Stimulated activated CD4-positive, alpha-beta T cell treated with anti-CD3 and anti-CD28 coated beads, Interleukin-4, amount 100 ng/mL, for 4 hours (primary cell): Measurements from ENCODE around the gene SLAMF8.

Experiments
- DNase-seq, 2 experiments: peaks; one replicate each; pipeline ENCODE4 v3.0.0-alpha.2; 2020

The SLAMF8 gene

DNA sequence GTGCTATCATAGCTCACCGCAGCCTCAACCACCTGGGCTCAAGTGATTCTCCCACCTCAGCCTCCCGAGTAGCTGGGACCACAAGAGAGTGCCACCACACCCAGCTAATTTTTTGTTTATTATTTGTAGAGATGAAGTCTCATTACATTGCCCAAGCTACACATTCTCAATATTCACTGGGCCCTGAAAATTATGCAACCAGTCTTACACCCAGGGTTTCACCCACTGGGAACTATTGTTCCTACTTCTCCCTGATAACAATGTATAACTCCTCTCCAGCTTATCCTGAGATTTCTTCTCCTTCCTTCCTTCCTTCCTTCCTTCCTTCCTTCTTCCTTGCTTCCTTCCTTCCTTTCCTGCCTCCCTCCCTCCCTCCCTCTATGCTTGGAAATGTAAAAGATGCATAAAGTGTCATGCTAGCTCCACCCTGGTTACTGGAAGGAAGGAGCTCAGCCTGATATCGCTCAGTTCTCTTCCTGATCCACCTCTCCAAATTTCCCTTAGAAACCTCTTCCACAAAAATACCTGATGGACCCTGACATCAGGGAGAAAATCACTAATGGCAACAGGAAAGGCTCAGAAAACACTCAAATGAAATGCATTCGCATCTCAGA, 47.0 kb downstream of the SLAMF8 start:
- no peak for DNase-seq

DNA sequence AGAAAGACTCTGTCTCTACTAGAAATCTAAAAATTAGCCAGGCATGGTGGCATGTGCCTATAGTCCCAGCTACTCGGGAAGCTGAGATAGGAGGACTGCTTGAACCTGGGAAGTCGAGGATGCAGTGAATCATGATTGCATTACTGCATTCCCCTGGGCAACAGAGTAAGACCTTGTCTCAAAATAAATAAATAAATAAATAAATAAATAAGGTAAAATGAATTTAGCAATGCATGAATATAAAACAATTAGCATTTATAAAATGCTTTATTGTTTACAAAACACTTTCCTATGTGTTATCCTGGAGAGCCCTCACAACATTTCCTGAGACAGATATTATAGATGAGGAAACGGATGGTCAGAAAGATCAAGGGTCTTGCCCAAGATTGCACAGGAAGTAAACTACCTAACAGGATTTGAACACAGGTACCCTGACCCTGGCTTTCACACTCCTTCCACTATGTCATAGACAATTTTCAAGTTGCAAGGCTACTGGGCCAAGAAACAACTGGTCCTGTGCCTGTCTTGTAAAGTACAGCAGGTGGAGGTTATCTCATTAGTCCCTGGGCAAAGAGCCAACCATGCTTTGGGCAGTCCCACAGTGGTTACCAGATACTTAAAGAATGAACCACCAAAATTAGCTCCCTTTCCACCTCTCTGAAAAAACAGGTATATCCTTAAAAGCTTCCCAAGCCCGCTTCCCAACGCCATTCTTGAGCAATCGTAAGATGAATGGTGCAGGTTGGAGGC, 51.2 kb downstream of the SLAMF8 start:
- DNase-seq: no peak

DNA sequence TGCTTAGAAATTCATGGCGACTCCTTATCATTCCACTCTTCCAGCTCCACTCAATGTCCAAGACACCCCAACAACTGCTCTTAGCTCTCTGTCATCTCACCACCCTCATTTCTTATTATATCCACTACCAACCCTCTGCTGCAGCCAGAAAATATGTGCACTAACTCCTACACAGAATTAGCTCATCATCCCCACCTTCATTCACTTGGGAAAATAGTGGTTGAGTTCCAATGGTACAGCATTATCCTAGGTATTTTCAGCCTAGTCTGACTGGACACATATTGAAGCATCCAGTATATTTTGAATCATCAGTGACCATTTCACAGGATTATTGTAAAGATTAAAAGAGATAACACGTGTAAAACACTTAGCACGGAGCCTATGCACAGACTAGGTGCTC, 52.5 kb downstream of the SLAMF8 start:
- no peak for DNase-seq

DNA sequence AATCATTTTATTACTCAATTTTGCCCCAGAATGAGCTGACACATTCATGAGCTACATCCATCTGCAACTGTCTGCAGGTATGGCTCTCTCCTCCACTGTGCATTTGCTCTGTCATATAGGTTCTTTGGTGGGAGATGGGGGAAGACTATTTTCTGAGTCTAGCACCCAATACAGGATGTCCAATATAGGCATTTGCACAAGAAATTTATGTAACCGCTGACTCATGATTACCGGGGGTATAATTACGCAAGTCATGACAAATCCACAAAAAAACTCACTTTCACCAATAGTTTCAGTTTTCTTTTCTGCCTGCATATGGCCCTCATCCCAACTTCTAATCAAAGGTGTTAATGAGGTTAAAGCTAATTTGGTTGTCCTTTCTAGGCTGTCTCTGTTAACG, 53.3 kb downstream of the SLAMF8 start:
- no peak for DNase-seq

DNA sequence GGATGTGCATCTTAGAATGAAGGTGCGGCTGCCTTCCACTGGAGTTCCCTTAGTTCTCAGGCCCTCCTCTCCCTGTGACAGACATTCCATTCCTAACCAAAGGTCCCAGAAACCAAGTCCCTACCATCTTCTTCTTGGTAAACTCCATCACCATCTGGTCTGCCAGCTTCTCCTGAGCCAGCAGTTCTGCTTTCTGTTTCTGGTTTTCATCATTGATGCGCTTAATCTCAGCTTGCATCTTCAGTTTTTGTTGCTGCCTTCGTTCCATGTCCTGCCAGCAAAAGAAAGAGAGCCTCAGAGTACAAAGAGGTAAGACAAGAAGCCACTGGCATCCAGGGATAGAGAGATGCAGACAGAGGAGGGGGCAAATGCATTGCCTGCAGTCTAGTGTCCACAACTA, 53.8 kb downstream of the SLAMF8 start:
- no peak for DNase-seq

DNA sequence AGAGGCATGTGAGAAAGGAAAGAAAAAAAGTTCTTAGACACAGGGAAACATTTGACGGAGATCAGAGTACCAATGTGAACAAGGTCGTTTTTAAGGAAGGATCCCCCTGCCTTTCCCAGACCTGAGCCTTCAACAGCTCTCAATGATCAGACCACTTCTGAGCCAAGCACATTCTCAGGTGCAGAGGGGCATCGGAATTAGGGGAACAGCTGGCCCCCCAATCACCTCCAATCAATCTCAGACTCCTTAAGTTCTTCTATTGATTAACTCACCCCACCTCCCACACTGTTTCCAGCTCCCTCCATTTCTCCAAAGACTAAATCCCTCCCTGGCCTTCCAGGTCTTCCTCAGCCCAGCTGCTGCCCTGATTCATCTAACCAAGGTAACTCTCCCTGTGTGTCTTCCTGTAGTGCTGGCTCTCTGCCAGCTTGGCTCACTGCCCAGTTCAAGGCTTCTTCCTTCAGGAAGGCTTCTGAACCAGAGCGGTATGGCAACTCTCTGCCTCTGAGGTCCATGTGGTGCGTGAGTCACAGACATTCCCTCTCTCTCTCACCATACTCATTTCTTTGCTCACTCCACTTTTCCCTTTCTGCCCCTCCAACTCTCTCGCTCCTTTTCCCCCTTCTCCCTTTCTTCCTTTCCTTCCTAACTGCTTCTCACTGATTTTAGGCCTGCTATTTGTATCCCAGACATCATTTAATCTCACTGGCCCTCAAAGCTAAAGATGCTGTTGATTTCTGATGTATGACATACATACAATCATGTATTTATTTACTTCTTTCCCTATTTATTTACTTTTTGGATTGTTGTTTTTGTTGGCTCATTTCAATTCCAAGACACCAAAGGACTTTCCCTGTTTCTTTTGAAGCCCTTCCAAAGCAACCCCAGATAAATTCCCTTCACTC, 55.2 kb downstream of the SLAMF8 start:
- peak; percentile 9 to 23 for DNase-seq

DNA sequence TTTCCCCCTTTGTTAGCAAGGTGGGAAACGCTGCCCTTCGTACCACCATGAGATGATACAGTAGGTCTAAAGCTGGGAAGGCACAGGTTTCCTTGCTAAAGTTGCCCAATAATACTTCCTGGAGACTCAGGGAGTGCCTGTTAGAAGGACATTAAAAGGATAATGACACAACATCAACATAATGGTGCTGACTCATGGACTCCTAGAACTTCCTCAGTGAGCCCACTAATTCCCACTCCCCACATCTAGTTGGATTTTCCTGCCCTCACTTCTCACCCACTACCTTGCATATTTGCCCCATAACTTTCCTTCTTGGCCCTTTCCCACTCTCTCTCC, 55.8 kb downstream of the SLAMF8 start:
- no peak for DNase-seq

DNA sequence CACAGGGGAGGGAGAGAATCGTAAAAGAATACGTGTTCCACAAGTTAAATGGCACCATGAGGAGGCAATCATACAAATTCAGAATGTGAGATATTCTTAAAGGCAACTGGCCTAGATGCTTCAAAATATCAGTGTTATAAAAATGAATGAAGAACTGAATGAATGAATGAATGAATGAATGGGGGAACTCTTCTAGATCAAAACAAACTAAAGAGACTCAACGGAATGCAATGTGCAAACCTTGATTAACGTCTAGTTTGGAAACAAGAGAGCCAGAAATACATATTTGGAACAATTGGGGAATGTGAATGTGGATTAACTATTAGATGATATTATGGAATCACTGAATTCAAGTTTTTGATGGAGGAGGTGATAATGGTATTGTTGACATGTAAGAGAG, 56.5 kb downstream of the SLAMF8 start:
- no peak for DNase-seq

DNA sequence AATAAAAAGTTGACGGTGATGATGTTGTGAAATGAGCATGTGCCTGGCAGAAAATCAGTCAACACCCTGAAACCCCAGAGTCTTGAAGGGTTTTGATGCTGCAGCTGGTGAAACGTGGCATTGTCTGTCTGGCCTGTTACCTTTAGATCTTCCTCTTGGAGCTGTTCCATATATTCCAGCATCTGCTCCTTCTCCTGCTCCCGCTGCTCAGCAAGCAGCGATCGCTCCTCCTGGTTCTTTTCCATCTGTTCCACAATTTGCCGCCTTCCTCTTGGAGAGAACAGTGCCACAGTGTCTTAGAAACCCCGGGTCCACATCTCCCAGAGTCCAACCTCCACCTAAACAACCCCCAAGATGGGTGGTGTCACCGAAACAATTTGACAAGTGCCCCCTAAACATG, 57.6 kb downstream of the SLAMF8 start:
- DNase-seq: no peak
